HUES6 (cell line): ENCODE data around the gene PADI2.
A peak's percentile ranks its signal among the peaks of the same experiment; 100 is the strongest.

Experiments used
- H3K27ac ChIP-seq: 2 replicates; pipeline ENCODE4 v1.7.0; 2013; ENCODE audit warnings: low read depth, mild to moderate bottlenecking, low read length, inconsistent platforms
- H3K27me3 ChIP-seq: 2 replicates; pipeline ENCODE4 v1.6.1; 2013; ENCODE audit warnings: low read length; ENCODE audit not compliant: control insufficient read depth, insufficient read depth
- H3K36me3 ChIP-seq: 2 replicates; pipeline ENCODE4 v1.6.1; 2013; ENCODE audit warnings: low read length; ENCODE audit not compliant: control insufficient read depth, insufficient read depth
- H3K4me1 ChIP-seq: 2 replicates; pipeline ENCODE4 v1.6.1; 2013; ENCODE audit warnings: low read length; ENCODE audit not compliant: control insufficient read depth, insufficient read depth
- H3K4me3 ChIP-seq: 2 replicates; pipeline ENCODE4 v1.5.1; 2013; ENCODE audit warnings: low read depth, low read length
- H3K9ac ChIP-seq: one replicate; pipeline ENCODE4 v1.6.1; 2013; ENCODE audit warnings: mild to moderate bottlenecking, low read length
- H3K9me3 ChIP-seq: 2 replicates; pipeline ENCODE4 v1.6.1; 2013; ENCODE audit warnings: low read depth, low read length; ENCODE audit not compliant: control insufficient read depth, insufficient read depth

The PADI2 gene

DNA sequence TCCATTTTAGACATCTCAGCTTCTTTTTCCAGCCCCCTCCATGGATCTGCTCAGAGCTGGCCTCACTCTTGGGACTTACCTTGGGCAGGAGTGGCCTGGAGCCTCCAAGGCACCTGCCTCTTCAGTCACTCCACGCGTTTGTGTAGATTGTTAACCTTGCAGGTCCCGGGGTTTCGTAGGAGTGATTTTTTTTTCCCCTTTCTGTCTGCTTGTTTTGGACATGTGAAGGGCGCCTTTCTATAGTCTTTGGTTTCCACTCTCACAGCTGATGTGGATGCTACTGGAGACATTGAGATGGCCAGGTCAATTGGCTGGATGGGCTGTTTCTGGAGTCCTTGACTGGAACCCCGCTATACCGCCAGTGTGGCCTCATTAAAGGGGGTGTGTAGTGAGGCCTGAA is 63.5 kb downstream of the PADI2 start:
- Histone ChIP-seq H3K9me3 (no peaks in the 10 kb centered on the region), H3K9ac (no peak overlapping the region), H3K27me3 (no peaks in the 10 kb centered on the region), H3K4me1 (peaks cover 20% of the 10 kb centered on the region), H3K4me3 (no peak overlapping the region), H3K36me3 (peaks cover 11% of the 10 kb centered on the region), H3K27ac (no peak overlapping the region)

DNA sequence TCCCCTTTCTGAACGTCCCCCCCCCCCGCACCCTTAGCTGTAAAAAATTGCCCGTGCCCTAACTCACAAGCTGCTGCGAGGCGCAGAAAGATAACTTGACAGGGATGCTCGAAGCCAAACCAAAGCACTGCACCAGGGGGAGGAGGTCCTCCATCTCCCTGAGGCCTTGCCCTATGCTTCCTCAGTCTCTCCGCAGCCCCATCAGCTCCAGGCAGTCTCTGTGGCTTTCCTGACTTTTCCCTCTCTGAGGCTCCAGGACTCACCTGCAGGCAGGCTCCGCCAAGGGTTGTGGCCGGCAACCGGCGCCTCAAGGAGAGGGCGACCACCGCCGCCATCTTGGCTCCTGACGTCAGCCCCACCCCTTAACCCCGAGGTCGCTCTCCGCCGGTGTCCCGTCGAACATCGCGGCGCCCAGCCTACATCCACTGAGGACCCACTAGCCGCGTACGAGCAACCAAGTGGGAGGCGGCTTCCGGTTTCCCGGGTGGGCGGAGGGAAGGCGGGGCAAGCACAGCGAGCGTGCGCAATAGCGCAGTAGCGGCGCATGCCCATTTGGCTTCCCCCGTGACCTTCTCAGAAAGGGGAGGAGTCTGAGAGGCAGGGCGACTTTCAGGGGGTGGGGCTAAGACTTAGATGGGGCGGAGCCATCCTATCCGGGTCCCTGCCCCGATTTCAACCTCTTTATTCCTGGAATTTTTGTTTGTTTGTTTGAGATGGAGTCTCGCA is 65.4 kb downstream of the PADI2 start, which contains the start of gene SDHB:
Gene SDHB, minus strand, starts transcription at position 348 of the 726 bp plus-strand sequence. Its CDS starts 13 bp downstream, at position 335.
- Histone ChIP-seq H3K27ac (peak within 1 kb of the TSS; percentile 61; the same call in 1 of the 2 replicates), H3K9ac (peak within 1 kb of the TSS; percentile 87), H3K27me3 (no peaks in the 10 kb centered on the region), H3K36me3 (peaks cover 21% of the 10 kb centered on the region), H3K9me3 (no peaks in the 10 kb centered on the region), H3K4me3 (peak within 1 kb of the TSS; percentile 86), H3K4me1 (peaks cover 7% of the 10 kb centered on the region; the same call in 1 of the 2 replicates)

DNA sequence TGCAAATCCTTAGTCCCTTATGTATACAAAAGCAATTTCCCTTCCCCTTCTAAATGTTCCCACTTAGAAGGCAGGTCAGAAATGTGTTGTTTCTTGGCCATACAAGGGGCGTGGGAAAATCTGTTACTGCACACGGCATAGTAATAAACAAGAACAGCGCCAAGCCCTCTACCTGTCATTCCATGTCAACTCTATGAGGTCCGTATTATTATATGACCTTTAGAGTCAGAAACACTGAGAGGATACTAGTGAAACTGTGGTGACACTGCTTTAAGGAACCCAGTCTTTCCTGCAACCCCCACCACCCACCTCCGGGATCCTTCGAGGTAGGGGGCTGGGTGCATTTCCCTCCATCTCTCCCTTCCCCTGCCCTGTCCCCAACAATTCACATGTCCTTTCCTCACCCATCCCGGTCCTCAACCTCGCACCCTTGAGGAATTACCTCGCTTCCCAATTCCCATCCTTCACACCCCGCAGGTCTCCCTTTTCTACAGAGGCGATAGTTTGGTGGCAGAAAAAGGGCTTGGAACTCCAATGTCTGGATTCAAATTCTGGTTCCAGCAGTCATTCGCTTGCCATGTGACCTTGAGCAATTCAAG is 66.1 kb downstream of the PADI2 start:
- Histone ChIP-seq H3K27ac (peak overlapping the region; percentile 5; the same call in 1 of the 2 replicates), H3K4me3 (peak overlapping the region; percentile 86), H3K36me3 (peaks cover 21% of the 10 kb centered on the region), H3K9me3 (no peaks in the 10 kb centered on the region), H3K27me3 (no peaks in the 10 kb centered on the region), H3K4me1 (peaks cover 7% of the 10 kb centered on the region; the same call in 1 of the 2 replicates), H3K9ac (peak overlapping the region; percentile 87)

DNA sequence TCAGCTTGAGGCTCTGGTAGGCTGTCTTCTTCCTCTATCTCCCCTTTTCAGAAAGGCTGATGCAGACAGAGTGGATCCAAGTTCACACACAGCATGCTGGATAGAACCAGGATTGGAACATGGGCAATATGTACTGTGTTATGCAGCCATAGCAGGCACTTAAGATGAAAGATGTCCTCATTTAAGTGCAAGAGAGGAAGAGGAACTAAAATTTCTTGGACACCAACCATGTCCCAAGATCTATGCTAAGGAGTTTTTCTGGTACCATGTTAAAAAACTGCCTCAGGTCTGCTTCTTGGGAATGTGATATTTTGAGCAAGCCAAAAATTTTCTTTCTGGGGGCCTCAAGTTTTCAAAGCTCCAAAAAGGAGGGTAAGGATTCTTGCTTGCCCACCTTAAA is 66.6 kb downstream of the PADI2 start:
- Histone ChIP-seq H3K9ac (no peak overlapping the region), H3K27me3 (no peaks in the 10 kb centered on the region), H3K9me3 (no peaks in the 10 kb centered on the region), H3K27ac (no peak overlapping the region), H3K4me1 (peaks cover 7% of the 10 kb centered on the region; the same call in 1 of the 2 replicates), H3K36me3 (peaks cover 21% of the 10 kb centered on the region), H3K4me3 (peak overlapping the region; percentile 86)

DNA sequence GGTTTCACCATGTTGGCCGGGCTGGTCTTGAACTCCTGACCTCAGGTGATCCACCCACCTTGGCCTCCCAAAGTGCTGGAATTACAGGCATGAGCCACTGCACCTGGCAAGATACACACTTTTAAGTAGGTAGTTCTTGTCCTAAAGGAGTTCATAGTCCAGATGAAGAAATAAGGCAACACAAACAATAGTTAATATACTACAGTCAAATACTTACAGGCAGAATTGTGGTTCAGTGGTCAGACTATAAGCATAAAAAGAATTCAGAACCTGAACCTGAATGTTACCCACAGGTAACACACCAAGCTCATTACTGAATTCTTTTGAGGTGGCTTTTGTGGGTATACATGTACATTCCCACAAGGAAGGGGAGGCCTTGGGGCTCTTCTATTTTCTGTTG is 67.2 kb downstream of the PADI2 start:
- H3K4me1 ChIP-seq, result peaks cover 7% of the 10 kb centered on the region; the same call in 1 of the 2 replicates
- no peaks in the 10 kb centered on the region for H3K27me3 ChIP-seq
- no peaks in the 10 kb centered on the region for H3K9me3 ChIP-seq
- H3K36me3 ChIP-seq, result peaks cover 21% of the 10 kb centered on the region
- no peak overlapping the region for H3K4me3 ChIP-seq
- H3K27ac ChIP-seq, result no peak overlapping the region
- H3K9ac ChIP-seq, result no peak overlapping the region

DNA sequence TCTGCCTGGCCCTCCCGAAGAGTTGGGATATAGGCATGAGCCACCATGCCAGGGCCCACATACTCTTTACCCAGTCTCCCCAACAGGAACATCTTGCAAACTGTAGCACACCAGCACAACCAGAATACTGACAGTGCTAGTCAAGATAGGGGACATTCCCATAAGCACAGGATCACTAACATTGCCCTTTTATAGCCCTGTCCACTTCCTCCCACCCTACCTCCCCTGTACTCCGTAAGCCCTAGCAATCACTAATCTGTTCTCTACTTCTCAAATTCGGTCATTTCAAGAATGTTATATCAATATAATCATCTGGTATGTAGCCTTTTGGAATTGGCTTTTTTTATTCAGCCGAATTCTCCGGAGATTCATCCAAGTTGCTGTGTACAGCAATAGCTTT is 71.3 kb downstream of the PADI2 start:
- Histone ChIP-seq H3K9me3 (no peaks in the 10 kb centered on the region), H3K27ac (no peak overlapping the region), H3K36me3 (peaks cover 42% of the 10 kb centered on the region), H3K4me3 (no peak overlapping the region), H3K9ac (no peak overlapping the region), H3K4me1 (peaks cover 7% of the 10 kb centered on the region; the same call in 1 of the 2 replicates), H3K27me3 (no peaks in the 10 kb centered on the region)

DNA sequence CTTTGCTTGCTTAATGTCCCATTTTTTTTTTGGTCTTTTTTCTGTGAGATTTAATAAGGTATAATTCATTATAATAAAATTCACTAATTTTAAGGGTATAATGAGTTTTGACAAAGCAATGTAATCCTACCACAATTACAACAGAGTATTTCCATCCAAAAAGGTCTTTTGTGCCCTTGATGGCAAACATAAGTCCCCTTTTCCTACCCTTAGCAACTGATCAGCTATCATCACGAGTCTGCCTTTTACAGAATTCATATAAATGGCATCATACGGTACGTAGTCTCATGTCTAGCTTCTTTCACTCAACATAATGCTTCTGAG is 73.0 kb downstream of the PADI2 start:
- H3K9me3 ChIP-seq, result no peaks in the 10 kb centered on the region
- peaks cover 51% of the 10 kb centered on the region for H3K36me3 ChIP-seq
- no peak overlapping the region for H3K27ac ChIP-seq
- H3K9ac ChIP-seq, result no peak overlapping the region
- peaks cover 3% of the 10 kb centered on the region; the same call in 1 of the 2 replicates for H3K4me1 ChIP-seq
- no peak overlapping the region for H3K4me3 ChIP-seq
- H3K27me3 ChIP-seq, result no peaks in the 10 kb centered on the region

DNA sequence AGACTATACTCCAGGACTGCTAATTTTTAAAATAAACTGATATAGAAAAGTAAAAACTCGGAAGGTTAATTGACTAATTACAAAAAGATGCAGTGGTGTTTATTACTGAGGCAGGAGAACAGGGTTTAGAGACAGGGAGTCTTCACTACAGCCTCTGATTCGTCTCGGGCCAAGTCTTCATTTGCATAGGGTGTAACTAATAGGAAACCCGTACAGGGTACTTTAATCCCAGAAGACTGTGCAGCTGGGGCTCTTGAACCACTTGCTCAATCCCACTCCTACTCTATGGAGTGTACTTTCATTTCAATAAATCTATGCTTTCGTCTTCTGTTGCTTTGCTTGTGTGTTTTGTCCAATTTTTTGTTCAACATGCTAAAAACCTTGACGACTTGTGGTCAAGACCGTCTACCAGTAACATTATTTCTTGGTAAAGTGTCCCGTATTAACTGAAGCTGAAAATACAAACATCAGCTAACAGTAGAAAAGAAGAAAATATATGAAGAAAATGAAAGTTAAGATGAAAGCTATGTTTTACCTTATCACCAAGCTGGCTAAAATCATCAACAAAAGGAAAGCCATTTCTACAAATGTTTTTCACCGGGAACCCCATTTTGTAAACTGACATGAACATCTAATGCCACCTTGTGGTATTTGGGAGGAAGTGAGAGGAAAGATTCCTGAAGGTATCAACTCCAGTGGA is 73.5 kb downstream of the PADI2 start:
- H3K9me3 ChIP-seq, result no peaks in the 10 kb centered on the region
- no peak overlapping the region for H3K27ac ChIP-seq
- no peak overlapping the region for H3K9ac ChIP-seq
- H3K27me3 ChIP-seq, result no peaks in the 10 kb centered on the region
- no peak overlapping the region for H3K4me3 ChIP-seq
- H3K36me3 ChIP-seq, result peaks cover 50% of the 10 kb centered on the region
- peaks cover 3% of the 10 kb centered on the region; the same call in 1 of the 2 replicates for H3K4me1 ChIP-seq

DNA sequence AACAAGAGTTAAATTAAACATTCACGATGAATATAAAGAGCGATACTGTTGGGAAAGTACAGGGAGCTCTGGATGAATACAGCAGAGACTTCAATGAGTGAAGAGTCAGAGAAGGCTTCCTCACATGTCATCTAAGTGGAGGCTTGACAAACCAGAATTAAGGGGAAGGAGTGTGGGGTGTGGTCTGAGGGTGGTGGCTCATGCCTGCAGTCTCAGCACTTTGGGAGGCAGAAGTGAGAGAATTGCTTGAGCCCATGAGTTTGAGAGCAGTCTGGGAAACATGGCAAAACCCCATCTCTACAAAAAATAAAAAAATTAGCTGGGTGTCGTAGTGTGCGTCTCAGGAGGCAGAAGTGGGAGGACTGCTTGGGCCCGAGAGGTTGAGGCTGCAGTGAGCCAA is 74.1 kb downstream of the PADI2 start:
- no peak overlapping the region for H3K4me3 ChIP-seq
- H3K4me1 ChIP-seq, result peaks cover 3% of the 10 kb centered on the region; the same call in 1 of the 2 replicates

DNA sequence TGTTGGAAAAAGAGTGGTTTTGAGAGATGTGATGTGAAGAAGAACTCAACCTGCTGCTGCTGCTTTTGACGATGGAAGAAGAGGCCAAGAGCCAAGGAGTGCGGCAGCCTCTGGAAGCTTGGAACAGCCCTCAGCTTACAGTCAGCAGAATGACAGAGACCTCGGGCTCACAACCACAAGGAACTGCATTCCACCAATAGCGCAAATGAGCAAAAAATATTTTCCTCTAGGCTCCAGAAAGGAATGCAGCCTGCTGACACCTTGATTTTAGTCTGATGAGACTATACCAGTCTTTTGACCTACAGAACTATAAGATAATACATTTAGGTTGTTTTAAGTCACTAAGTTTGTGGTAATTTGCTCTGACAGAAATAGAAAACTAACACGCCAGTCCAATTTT is 75.6 kb downstream of the PADI2 start:
- no peak overlapping the region for H3K27ac ChIP-seq
- H3K36me3 ChIP-seq, result peaks cover 55% of the 10 kb centered on the region
- no peaks in the 10 kb centered on the region for H3K27me3 ChIP-seq
- H3K4me1 ChIP-seq, result peaks cover 3% of the 10 kb centered on the region; the same call in 1 of the 2 replicates
- no peaks in the 10 kb centered on the region for H3K9me3 ChIP-seq
- no peak overlapping the region for H3K9ac ChIP-seq
- H3K4me3 ChIP-seq, result no peak overlapping the region

More for the DNA sequence above, 74.1 kb downstream of the PADI2 start:
- H3K9me3 ChIP-seq, result no peaks in the 10 kb centered on the region
- no peak overlapping the region for H3K27ac ChIP-seq
- no peak overlapping the region for H3K9ac ChIP-seq
- no peaks in the 10 kb centered on the region for H3K27me3 ChIP-seq
- peaks cover 50% of the 10 kb centered on the region for H3K36me3 ChIP-seq

DNA sequence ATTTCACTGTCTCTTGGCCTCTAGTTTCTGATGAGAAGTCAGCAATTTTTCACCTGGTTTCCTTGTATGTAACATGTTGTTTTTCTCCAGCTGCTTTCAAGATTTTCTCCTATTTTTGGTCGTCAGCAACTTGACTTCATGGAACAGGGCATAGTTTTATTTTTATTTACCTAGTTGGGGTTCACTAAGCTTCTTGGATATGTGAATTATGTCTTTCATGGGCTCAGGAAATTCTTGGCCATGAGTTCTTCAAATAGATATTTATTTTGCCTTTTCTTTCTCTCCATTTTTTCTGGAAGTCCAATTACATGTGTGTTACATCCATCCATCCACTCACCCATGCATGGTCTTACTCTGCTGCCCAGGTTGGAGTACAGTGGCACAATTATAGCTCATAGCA is 79.1 kb downstream of the PADI2 start:
- no peak overlapping the region for H3K27ac ChIP-seq
- H3K9me3 ChIP-seq, result no peaks in the 10 kb centered on the region
- peaks cover 63% of the 10 kb centered on the region for H3K36me3 ChIP-seq
- no peak overlapping the region for H3K9ac ChIP-seq
- H3K4me3 ChIP-seq, result no peak overlapping the region
- H3K4me1 ChIP-seq, result no peaks in the 10 kb centered on the region
- H3K27me3 ChIP-seq, result no peaks in the 10 kb centered on the region
